ENCODE data around the gene SLC16A6. TPM values are rescaled to one million over a fixed set of nuclear protein-coding genes. Genes with fewer than 3 reads are reported as not detected.

SLC16A6 gene
- polyA plus RNA-seq, 1 donor from 2014 or later, result 15.6 TPM

GRCh38 chr17:68324114-68324513, 33.2 kb upstream of the SLC16A6 start:
- Histone ChIP-seq H2AFZ (ENCODE audit: low read depth, low read length) (no peak overlapping the region), H3K9me3 (ENCODE audit: low read length) (peaks cover 3% of the 10 kb centered on the region), H3K9me2 (ENCODE audit: insufficient read depth, low read length) (no peaks in the 10 kb centered on the region), H3K9ac (ENCODE audit: low read length) (no peak overlapping the region), H3K27ac (ENCODE audit: low read length) (no peak overlapping the region), H3F3A (ENCODE audit: insufficient read depth, low read length, poor library complexity, severe bottlenecking) (no peaks in the 10 kb centered on the region), H3K79me2 (replicated peaks; ENCODE audit: insufficient read depth, low read length) (no peaks in the 10 kb centered on the region), H4K20me1 (ENCODE audit: insufficient read depth) (no peaks in the 10 kb centered on the region), H3K27me3 (ENCODE audit: insufficient read depth, low read depth, low read length) (no peaks in the 10 kb centered on the region), H3K36me3 (ENCODE audit: insufficient read depth, low read length) (no peaks in the 10 kb centered on the region), H3K4me2 (ENCODE audit: low read length) (no peak overlapping the region), H3K4me3 (ENCODE audit: low read length) (no peak overlapping the region)
- TF ChIP-seq RAD21 (conservative IDR thresholded peaks at IDR 0.05) (no peak), EZH2 (IDR thresholded peaks at IDR 0.05; ENCODE audit: borderline replicate concordance, insufficient read depth, low read length, poor library complexity, severe bottlenecking) (no peak), REST (IDR thresholded peaks at IDR 0.05; ENCODE audit: borderline replicate concordance) (no peak), POLR2AphosphoS5 (IDR thresholded peaks at IDR 0.05) (no peak), MXI1 (conservative IDR thresholded peaks at IDR 0.05; ENCODE audit: poor library complexity, severe bottlenecking) (no peak), TAF1 (IDR thresholded peaks at IDR 0.05; ENCODE audit: low read depth) (no peak), EP300 (conservative IDR thresholded peaks at IDR 0.05; ENCODE audit: poor library complexity, severe bottlenecking) (no peak), SMC3 (conservative IDR thresholded peaks at IDR 0.05; ENCODE audit: poor library complexity) (no peak)
- TF ChIP-seq, protein P1, sequence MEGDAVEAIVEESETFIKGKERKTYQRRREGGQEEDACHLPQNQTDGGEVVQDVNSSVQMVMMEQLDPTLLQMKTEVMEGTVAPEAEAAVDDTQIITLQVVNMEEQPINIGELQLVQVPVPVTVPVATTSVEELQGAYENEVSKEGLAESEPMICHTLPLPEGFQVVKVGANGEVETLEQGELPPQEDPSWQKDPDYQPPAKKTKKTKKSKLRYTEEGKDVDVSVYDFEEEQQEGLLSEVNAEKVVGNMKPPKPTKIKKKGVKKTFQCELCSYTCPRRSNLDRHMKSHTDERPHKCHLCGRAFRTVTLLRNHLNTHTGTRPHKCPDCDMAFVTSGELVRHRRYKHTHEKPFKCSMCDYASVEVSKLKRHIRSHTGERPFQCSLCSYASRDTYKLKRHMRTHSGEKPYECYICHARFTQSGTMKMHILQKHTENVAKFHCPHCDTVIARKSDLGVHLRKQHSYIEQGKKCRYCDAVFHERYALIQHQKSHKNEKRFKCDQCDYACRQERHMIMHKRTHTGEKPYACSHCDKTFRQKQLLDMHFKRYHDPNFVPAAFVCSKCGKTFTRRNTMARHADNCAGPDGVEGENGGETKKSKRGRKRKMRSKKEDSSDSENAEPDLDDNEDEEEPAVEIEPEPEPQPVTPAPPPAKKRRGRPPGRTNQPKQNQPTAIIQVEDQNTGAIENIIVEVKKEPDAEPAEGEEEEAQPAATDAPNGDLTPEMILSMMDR (IDR thresholded peaks at IDR 0.05; ENCODE audit: poor library complexity, severe bottlenecking), result no peak

GRCh38 chr17:68322630-68323029, 31.7 kb upstream of the SLC16A6 start:
- Histone ChIP-seq H3K9me2 (ENCODE audit: insufficient read depth, low read length) (no peaks in the 10 kb centered on the region), H3K79me2 (replicated peaks; ENCODE audit: insufficient read depth, low read length) (no peaks in the 10 kb centered on the region), H3K9ac (ENCODE audit: low read length) (no peak overlapping the region), H3K4me2 (ENCODE audit: low read length) (no peak overlapping the region), H4K20me1 (ENCODE audit: insufficient read depth) (no peaks in the 10 kb centered on the region), H3K27ac (ENCODE audit: low read length) (no peak overlapping the region), H2AFZ (ENCODE audit: low read depth, low read length) (no peak overlapping the region), H3K9me3 (ENCODE audit: low read length) (peaks cover 3% of the 10 kb centered on the region), H3K27me3 (ENCODE audit: insufficient read depth, low read depth, low read length) (no peaks in the 10 kb centered on the region), H3K4me3 (ENCODE audit: low read length) (no peak overlapping the region), H3F3A (ENCODE audit: insufficient read depth, low read length, poor library complexity, severe bottlenecking) (no peaks in the 10 kb centered on the region), H3K36me3 (ENCODE audit: insufficient read depth, low read length) (no peaks in the 10 kb centered on the region)
- TF ChIP-seq TAF1 (IDR thresholded peaks at IDR 0.05; ENCODE audit: low read depth) (no peak), RAD21 (conservative IDR thresholded peaks at IDR 0.05) (no peak), REST (IDR thresholded peaks at IDR 0.05; ENCODE audit: borderline replicate concordance) (no peak), EZH2 (IDR thresholded peaks at IDR 0.05; ENCODE audit: borderline replicate concordance, insufficient read depth, low read length, poor library complexity, severe bottlenecking) (no peak), EP300 (conservative IDR thresholded peaks at IDR 0.05; ENCODE audit: poor library complexity, severe bottlenecking) (no peak), SMC3 (conservative IDR thresholded peaks at IDR 0.05; ENCODE audit: poor library complexity) (no peak), MXI1 (conservative IDR thresholded peaks at IDR 0.05; ENCODE audit: poor library complexity, severe bottlenecking) (no peak), POLR2AphosphoS5 (IDR thresholded peaks at IDR 0.05) (no peak)
- TF ChIP-seq, protein P1 (IDR thresholded peaks at IDR 0.05; ENCODE audit: poor library complexity, severe bottlenecking), result no peak

Data from neural cell (in vitro differentiated cells).